Neural cell (in vitro differentiated cells): ENCODE results near the gene NPTXR. TPM values are rescaled to one million over a fixed set of nuclear protein-coding genes. Genes with fewer than 3 reads are reported as not detected.

Source experiments
- H2AFZ ChIP-seq: fragments of 200-600, 300-800 bp; sonication (generic), shearing (Covaris generic); 2 replicates; pipeline ENCODE4 v1.6.0; 2014; ENCODE audit warnings: low read depth, mild to moderate bottlenecking, antibody characterized with exemption, low read length, moderate library complexity
- H3F3A ChIP-seq: fragments of 200-600 bp; shearing (Covaris generic); 2 replicates; pipeline ENCODE4 v1.6.1; 2016; ENCODE audit warnings: mild to moderate bottlenecking, moderate library complexity, mixed read lengths, antibody characterized with exemption, low read length; ENCODE audit not compliant: insufficient read depth, poor library complexity, severe bottlenecking
- H3K27ac ChIP-seq: fragments of 200-600, 300-800 bp; sonication (generic), shearing (Covaris generic); 2 replicates; pipeline ENCODE4 v1.5.1; 2014; ENCODE audit warnings: mild to moderate bottlenecking, low read length, moderate library complexity
- H3K27me3 ChIP-seq: fragments of 300-800, 200-600 bp; sonication (generic), shearing (Covaris generic); 2 replicates; pipeline ENCODE4 v1.6.0; 2014; ENCODE audit warnings: mild to moderate bottlenecking, low read depth, low read length, moderate library complexity; ENCODE audit not compliant: insufficient read depth
- H3K36me3 ChIP-seq: fragments of 300-800, 200-600 bp; sonication (generic), shearing (Covaris generic); 2 replicates; pipeline ENCODE4 v1.5.1; 2014; ENCODE audit warnings: mild to moderate bottlenecking, antibody characterized with exemption, low read length, moderate library complexity; ENCODE audit not compliant: insufficient read depth
- H3K4me2 ChIP-seq: fragments of 300-800, 200-600 bp; sonication (generic), shearing (Covaris generic); 2 replicates; pipeline ENCODE4 v1.6.0; 2014; ENCODE audit warnings: mild to moderate bottlenecking, low read length
- H3K4me3 ChIP-seq: fragments of 300-800, 200-600 bp; sonication (generic), shearing (Covaris generic); 2 replicates; pipeline ENCODE4 v1.5.1; 2014; ENCODE audit warnings: mild to moderate bottlenecking, low read length, moderate library complexity
- H3K79me2 ChIP-seq: fragments of 200-600 bp; shearing (Covaris generic); replicated peaks from 2 replicates; pipeline ENCODE4 v1.6.0; 2014; ENCODE audit warnings: mild to moderate bottlenecking, low read length, moderate library complexity; ENCODE audit not compliant: insufficient read depth
- H3K9ac ChIP-seq: fragments of 300-800, 200-600 bp; sonication (generic), shearing (Covaris generic); 2 replicates; pipeline ENCODE4 v1.6.1; 2016; ENCODE audit warnings: mild to moderate bottlenecking, low read length, mixed read lengths
- H3K9me2 ChIP-seq: fragments of 200-600 bp; shearing (Covaris generic); 2 replicates; pipeline ENCODE4 v1.6.1; 2016; ENCODE audit warnings: mild to moderate bottlenecking, low read length, mixed read lengths; ENCODE audit not compliant: insufficient read depth
- H3K9me3 ChIP-seq: fragments of 200-600, 300-800 bp; sonication (generic), shearing (Covaris generic); 2 replicates; pipeline ENCODE4 v1.6.1; 2016; ENCODE audit warnings: mild to moderate bottlenecking, mixed run types, low read length, moderate library complexity, mixed read lengths
- H4K20me1 ChIP-seq: fragments of 200-600 bp; shearing (Covaris generic); 2 replicates; pipeline ENCODE4 v1.6.1; 2016; ENCODE audit warnings: mild to moderate bottlenecking, mixed run types; ENCODE audit not compliant: insufficient read depth
- CTCF ChIP-seq: fragments of 450-650 bp; IDR thresholded peaks from 2 replicates; pipeline ENCODE4 v1.5.1; 2014; ENCODE audit warnings: antibody characterized with exemption, mild to moderate bottlenecking, moderate library complexity; ENCODE audit not compliant: poor library complexity, severe bottlenecking
- EP300 ChIP-seq: fragments of 450-650 bp; conservative IDR thresholded peaks from 2 replicates; pipeline ENCODE4 v1.6.1; 2014; ENCODE audit warnings: antibody characterized with exemption, mild to moderate bottlenecking, moderate library complexity; ENCODE audit not compliant: poor library complexity, severe bottlenecking
- EZH2 ChIP-seq: fragments of 200-600, 300-800 bp; shearing (Covaris generic), sonication (generic); IDR thresholded peaks from 2 replicates; pipeline ENCODE4 v1.6.1; 2014; ENCODE audit warnings: antibody characterized with exemption, low read length, borderline replicate concordance, mild to moderate bottlenecking; ENCODE audit not compliant: insufficient read depth, poor library complexity, severe bottlenecking
- MXI1 ChIP-seq: fragments of 450-650 bp; conservative IDR thresholded peaks from 2 replicates; pipeline ENCODE4 v1.6.1; 2014; ENCODE audit warnings: antibody characterized with exemption, mild to moderate bottlenecking; ENCODE audit not compliant: poor library complexity, severe bottlenecking
- POLR2AphosphoS5 ChIP-seq: IDR thresholded peaks from 2 replicates; pipeline ENCODE4 v1.6.1; 2012
- RAD21 ChIP-seq: fragments of 450-650 bp; conservative IDR thresholded peaks from 2 replicates; pipeline ENCODE4 v1.6.1; 2014; ENCODE audit warnings: antibody characterized with exemption, mild to moderate bottlenecking, moderate library complexity
- SMC3 ChIP-seq: fragments of 450-650 bp; conservative IDR thresholded peaks from 2 replicates; pipeline ENCODE4 v1.6.1; 2014; ENCODE audit warnings: antibody characterized with exemption, mild to moderate bottlenecking, moderate library complexity; ENCODE audit not compliant: poor library complexity
- TAF1 ChIP-seq: IDR thresholded peaks from 2 replicates; pipeline ENCODE4 v1.6.1; 2012; ENCODE audit warnings: low read depth
- polyA plus RNA-seq: library from polyadenylated mRNA; depleted of rRNA; stranded (reverse); fragments of >200 nt; gene quantifications from 2 replicates; pipeline ENCODE4 v1.2.3, GENCODE V29; 2014
- TF ChIP-seq, protein P1 (sequence below): IDR thresholded peaks from 2 replicates; pipeline ENCODE4 v1.6.1; 2012; ENCODE audit warnings: borderline replicate concordance

The NPTXR gene
- polyA plus RNA-seq, 1 donor from 2014 or later = 17.0 TPM

GRCh38 chr22:38870791-38871359 lies 27.0 kb upstream of the NPTXR start:
- Histone ChIP-seq H3K27ac (peak overlapping the region; percentile 88), H4K20me1 (peaks cover 12% of the 10 kb centered on the region)
- TF ChIP-seq RAD21 (no peak), CTCF (no peak), TAF1 (no peak), EZH2 (no peak), MXI1 (no peak), POLR2AphosphoS5 (no peak), EP300 (no peak), SMC3 (no peak)
- TF ChIP-seq, protein P1, sequence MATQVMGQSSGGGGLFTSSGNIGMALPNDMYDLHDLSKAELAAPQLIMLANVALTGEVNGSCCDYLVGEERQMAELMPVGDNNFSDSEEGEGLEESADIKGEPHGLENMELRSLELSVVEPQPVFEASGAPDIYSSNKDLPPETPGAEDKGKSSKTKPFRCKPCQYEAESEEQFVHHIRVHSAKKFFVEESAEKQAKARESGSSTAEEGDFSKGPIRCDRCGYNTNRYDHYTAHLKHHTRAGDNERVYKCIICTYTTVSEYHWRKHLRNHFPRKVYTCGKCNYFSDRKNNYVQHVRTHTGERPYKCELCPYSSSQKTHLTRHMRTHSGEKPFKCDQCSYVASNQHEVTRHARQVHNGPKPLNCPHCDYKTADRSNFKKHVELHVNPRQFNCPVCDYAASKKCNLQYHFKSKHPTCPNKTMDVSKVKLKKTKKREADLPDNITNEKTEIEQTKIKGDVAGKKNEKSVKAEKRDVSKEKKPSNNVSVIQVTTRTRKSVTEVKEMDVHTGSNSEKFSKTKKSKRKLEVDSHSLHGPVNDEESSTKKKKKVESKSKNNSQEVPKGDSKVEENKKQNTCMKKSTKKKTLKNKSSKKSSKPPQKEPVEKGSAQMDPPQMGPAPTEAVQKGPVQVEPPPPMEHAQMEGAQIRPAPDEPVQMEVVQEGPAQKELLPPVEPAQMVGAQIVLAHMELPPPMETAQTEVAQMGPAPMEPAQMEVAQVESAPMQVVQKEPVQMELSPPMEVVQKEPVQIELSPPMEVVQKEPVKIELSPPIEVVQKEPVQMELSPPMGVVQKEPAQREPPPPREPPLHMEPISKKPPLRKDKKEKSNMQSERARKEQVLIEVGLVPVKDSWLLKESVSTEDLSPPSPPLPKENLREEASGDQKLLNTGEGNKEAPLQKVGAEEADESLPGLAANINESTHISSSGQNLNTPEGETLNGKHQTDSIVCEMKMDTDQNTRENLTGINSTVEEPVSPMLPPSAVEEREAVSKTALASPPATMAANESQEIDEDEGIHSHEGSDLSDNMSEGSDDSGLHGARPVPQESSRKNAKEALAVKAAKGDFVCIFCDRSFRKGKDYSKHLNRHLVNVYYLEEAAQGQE = no peak

DNA sequence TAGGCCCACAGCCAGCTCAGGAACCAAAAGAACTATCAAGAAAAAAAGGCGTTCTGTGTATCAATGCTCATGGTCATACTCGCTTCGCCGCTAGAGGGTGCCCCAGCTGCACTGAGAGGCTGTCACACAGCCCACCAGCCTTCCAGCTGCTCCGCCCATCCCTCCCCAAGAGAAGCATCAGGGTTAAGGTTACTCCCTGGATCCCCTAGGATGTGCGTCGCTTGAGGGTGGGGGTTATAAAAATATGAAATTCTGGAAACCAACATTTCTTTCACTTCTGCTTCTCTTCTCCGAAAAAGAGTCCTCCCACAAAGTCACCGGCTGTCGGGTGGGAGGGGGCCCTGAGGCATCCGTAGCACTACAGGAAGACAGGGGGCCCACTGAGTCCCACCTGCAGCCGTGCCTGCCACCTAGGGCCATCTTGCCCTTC lies 26.5 kb upstream of the NPTXR start:
- no peak overlapping the region for H2AFZ ChIP-seq
- H3K27ac ChIP-seq = no peak overlapping the region
- H4K20me1 ChIP-seq = peaks cover 17% of the 10 kb centered on the region
- H3K4me3 ChIP-seq = peak overlapping the region; percentile 94
- no peaks in the 10 kb centered on the region for H3K9me3 ChIP-seq
- no peaks in the 10 kb centered on the region for H3K36me3 ChIP-seq
- peak overlapping the region; percentile 84 for H3K9ac ChIP-seq
- H3K4me2 ChIP-seq = peak overlapping the region; percentile 97
- H3K27me3 ChIP-seq = no peaks in the 10 kb centered on the region
- peaks cover 25% of the 10 kb centered on the region for H3K79me2 ChIP-seq
- no peaks in the 10 kb centered on the region for H3K9me2 ChIP-seq
- no peaks in the 10 kb centered on the region for H3F3A ChIP-seq
- TF ChIP-seq, protein P1 = no peak
- TF ChIP-seq MXI1 (no peak), RAD21 (peak; percentile 90), CTCF (peak; percentile 93), EZH2 (no peak), SMC3 (peak; percentile 82)

More at GRCh38 chr22:38870791-38871359, 27.0 kb upstream of the NPTXR start:
- peak overlapping the region; percentile 84 for H3K9ac ChIP-seq
- H3K36me3 ChIP-seq = no peaks in the 10 kb centered on the region
- no peaks in the 10 kb centered on the region for H3K9me3 ChIP-seq
- H2AFZ ChIP-seq = no peak overlapping the region
- H3K4me2 ChIP-seq = peak overlapping the region; percentile 97
- peak overlapping the region; percentile 94 for H3K4me3 ChIP-seq
- H3K79me2 ChIP-seq = peaks cover 25% of the 10 kb centered on the region
- no peaks in the 10 kb centered on the region for H3F3A ChIP-seq
- no peaks in the 10 kb centered on the region for H3K27me3 ChIP-seq
- H3K9me2 ChIP-seq = no peaks in the 10 kb centered on the region
